Endothelial cell of umbilical vein (primary cell): ENCODE measurements around the gene PHC3. TPM values are rescaled to one million over a fixed set of nuclear protein-coding genes. Genes with fewer than 3 reads are reported as not detected.

ENCODE experiments used
- BruUV-seq: library from RNA; stranded (reverse); fragments of 400-500 nt; replicated peaks from 2 replicates; lab custom pipeline; 2021; lab: Mats Ljungman, UMichigan
- CTCF ChIA-PET: fragments of 300-600, 350-600 bp; sonication (Branson Sonifier 250); formaldehyde crosslinking; loops from one replicate; lab custom pipeline; 2021; ENCODE audit warnings: antibody characterized with exemption, inconsistent platforms; lab: Charles Lee
- POLR2A ChIA-PET: fragments of 300-600, 350-600 bp; sonication (Branson Sonifier 250); formaldehyde crosslinking; loops from one replicate; lab custom pipeline; 2021; ENCODE audit warnings: antibody characterized with exemption, inconsistent platforms; lab: Charles Lee
- DNase-seq: peaks from one replicate; pipeline ENCODE4 v3.0.0-alpha.2; 2011; ENCODE audit warnings: low read depth, low spot score
- FAIRE-seq: peaks from 2 replicates; lab custom pipeline; 2011; peaks lifted over from hg19 to GRCh38; lab: Jason Lieb, UNC
- H2AFZ ChIP-seq: 2 replicates; pipeline ENCODE4 v1.6.0; 2012; ENCODE audit warnings: low read depth, low read length, control low read depth, inconsistent platforms
- H3K27ac ChIP-seq: 2 replicates; pipeline ENCODE4 v1.5.1; 2011; ENCODE audit warnings: low read depth, mild to moderate bottlenecking, control low read depth, low read length, moderate library complexity; ENCODE audit not compliant: insufficient read depth
- H3K27me3 ChIP-seq, 2 experiments: 2 replicates each; pipeline versions ENCODE4 v1.6.0 to v1.6.1; 2011; ENCODE audit warnings: low read length in 2 of 2, mixed read lengths in 1 of 2; ENCODE audit not compliant: control insufficient read depth in 2 of 2, insufficient read depth in 2 of 2
- H3K36me3 ChIP-seq, 2 experiments: 2 replicates in 1 of 2; 3 replicates in 1 of 2; pipeline ENCODE4 v1.5.1; 2011; ENCODE audit warnings: low read length in 2 of 2, mild to moderate bottlenecking in 1 of 2, moderate library complexity in 1 of 2; ENCODE audit not compliant: control insufficient read depth in 2 of 2, insufficient read depth in 2 of 2; ENCODE audit errors: extremely low read depth in 1 of 2
- H3K4me1 ChIP-seq: 3 replicates; pipeline ENCODE4 v1.5.1; 2011; ENCODE audit warnings: mild to moderate bottlenecking, low read length; ENCODE audit not compliant: control insufficient read depth, insufficient read depth; ENCODE audit errors: extremely low read depth
- H3K4me2 ChIP-seq: 2 replicates; pipeline ENCODE4 v1.6.1; 2011; ENCODE audit warnings: low read length, control low read depth, mixed read lengths; ENCODE audit not compliant: insufficient read depth
- H3K4me3 ChIP-seq, 3 experiments: fragments of 200-600 bp in 1 of 3; sonication (generic), shearing (Covaris generic) in 1 of 3; replicated peaks in 1 of 3; 2 replicates each; pipeline ENCODE4 v1.5.1; 2011 to 2016; ENCODE audit warnings: control low read depth in 3 of 3, low read length in 3 of 3, mild to moderate bottlenecking in 2 of 3, inconsistent platforms in 1 of 3, low read depth in 1 of 3, moderate library complexity in 1 of 3; ENCODE audit not compliant: insufficient read depth in 1 of 3
- H3K79me2 ChIP-seq: 2 replicates; pipeline ENCODE4 v1.6.0; 2012; ENCODE audit warnings: low read length, inconsistent platforms; ENCODE audit not compliant: control insufficient read depth, insufficient read depth
- H3K9ac ChIP-seq: replicated peaks from 2 replicates; pipeline ENCODE3; 2011; ENCODE audit warnings: low read length, control low read depth; ENCODE audit not compliant: insufficient read depth; ENCODE audit errors: extremely low read depth
- H3K9me1 ChIP-seq: replicated peaks from 3 replicates; pipeline ENCODE4 v1.6.0; 2011; ENCODE audit warnings: mild to moderate bottlenecking, low read length; ENCODE audit not compliant: control insufficient read depth, insufficient read depth; ENCODE audit errors: extremely low read depth
- H3K9me3 ChIP-seq: replicated peaks from 2 replicates; pipeline ENCODE4 v1.5.1; 2012; ENCODE audit warnings: low read length, inconsistent platforms; ENCODE audit not compliant: control insufficient read depth, insufficient read depth
- H4K20me1 ChIP-seq: replicated peaks from 2 replicates; pipeline ENCODE3; 2011; ENCODE audit warnings: mild to moderate bottlenecking, low read length; ENCODE audit not compliant: control insufficient read depth, insufficient read depth; ENCODE audit errors: extremely low read depth
- CTCF ChIP-seq, 2 donors: IDR thresholded peaks; 1 replicate in 1 of 2; 2 replicates in 1 of 2; pipeline ENCODE4 v1.5.1; 2011; ENCODE audit warnings: low read length in 2 of 2, mild to moderate bottlenecking in 2 of 2, moderate library complexity in 2 of 2, control low read depth in 1 of 2, inconsistent platforms in 1 of 2, low read depth in 1 of 2; ENCODE audit not compliant: insufficient read depth in 1 of 2; ENCODE audit errors: extremely low read depth in 1 of 2
- EZH2 ChIP-seq: IDR thresholded peaks from 2 replicates; pipeline ENCODE4 v1.6.1; 2012; ENCODE audit warnings: borderline replicate concordance, low read depth, mild to moderate bottlenecking, moderate library complexity, low read length, inconsistent platforms; ENCODE audit not compliant: severe bottlenecking
- FOS ChIP-seq: IDR thresholded peaks from 2 replicates; pipeline ENCODE4 v1.6.1; 2011; ENCODE audit warnings: mild to moderate bottlenecking, low read length, moderate library complexity, borderline replicate concordance; ENCODE audit not compliant: insufficient read depth
- GATA2 ChIP-seq: IDR thresholded peaks from 2 replicates; pipeline ENCODE4 v1.7.0; 2011; ENCODE audit warnings: low read depth, mild to moderate bottlenecking, moderate library complexity, mixed read lengths, low read length; ENCODE audit not compliant: insufficient read length, insufficient read depth
- JUN ChIP-seq: IDR thresholded peaks from 2 replicates; pipeline ENCODE4 v1.6.1; 2011; ENCODE audit warnings: borderline replicate concordance, low read depth; ENCODE audit not compliant: insufficient read length, insufficient read depth
- MYC ChIP-seq: IDR thresholded peaks from one replicate; pipeline ENCODE4 v1.6.1; 2011; ENCODE audit warnings: mild to moderate bottlenecking, low read depth, low read length
- dilution Hi-C: fragments of 300-500 bp; cut with MboI; formaldehyde crosslinking; loops from one replicate; pipeline ENCODE4 v1.15.0; 2019; ENCODE audit warnings: low sequenced_read_pairs; ENCODE audit not compliant: extremely low pct_ligation_motif_present
- intact Hi-C: fragments of 100-400 bp; cut with micrococcal nuclease; formaldehyde crosslinking; loops from one replicate; pipeline ENCODE4 v1.10.0; 2022
- polyA plus RNA-seq, 4 experiments: library from polyadenylated mRNA; depleted of rRNA in 3 of 4; stranded (reverse) in 3 of 4; unstranded in 1 of 4; fragments of >200 nt; gene quantifications; 2 replicates each; pipeline versions ENCODE4 v1.2.1 to v1.2.3, GENCODE V29; 2011 to 2012; ENCODE audit warnings: missing spikeins in 1 of 4
- total RNA-seq: library from RNA; stranded (reverse); gene quantifications from 2 replicates; pipeline ENCODE4 v1.2.3, GENCODE V29; 2021
- TF ChIP-seq, protein P1 (sequence below): IDR thresholded peaks from 2 replicates; pipeline ENCODE4 v1.6.1; 2011; ENCODE audit not compliant: insufficient read depth, insufficient read length

The PHC3 gene
- total and polyA plus RNA-seq, 2 donors (not counting 3 experiments of a cell fraction or from before 2014, with no cell fraction given) = 35.7 to 45.8 TPM

DNA sequence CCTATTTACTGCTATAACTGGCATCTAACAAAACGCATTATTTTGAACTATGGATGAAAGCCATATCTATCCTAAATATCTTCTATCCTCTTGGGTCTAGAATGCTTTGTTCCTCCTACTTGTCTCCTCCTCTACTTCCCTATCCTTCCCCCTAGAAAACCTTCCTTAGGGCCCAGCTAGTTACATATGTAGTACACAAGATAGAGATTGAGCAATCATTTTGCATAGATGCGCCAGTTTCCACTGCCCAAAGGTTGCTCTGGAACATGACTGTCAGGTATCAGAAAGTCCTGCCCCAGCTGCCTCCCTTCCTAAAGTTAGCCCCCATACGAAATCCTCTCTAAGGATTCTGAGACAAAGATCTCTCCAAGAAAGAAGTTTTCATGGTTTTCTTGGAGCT, 88.6 kb downstream of the PHC3 start:
- FAIRE-seq (no peak), DNase-seq (no peak)
- Histone ChIP-seq H3K27ac (no peak overlapping the region), H3K9ac (no peak overlapping the region), H3K79me2 (no peaks in the 10 kb centered on the region), H3K4me3 (no peak overlapping the region), H3K9me1 (no peaks in the 10 kb centered on the region), H3K27me3 (no peaks in the 10 kb centered on the region), H2AFZ (no peak overlapping the region), H3K36me3 (peaks cover 2 to 11% of the 10 kb centered on the region in 2 experiments), H4K20me1 (no peaks in the 10 kb centered on the region), H3K4me2 (no peak overlapping the region), H3K9me3 (no peaks in the 10 kb centered on the region), H3K4me1 (no peaks in the 10 kb centered on the region)
- BruUV-seq = no TSS peak
- TF ChIP-seq EZH2 (no peak), MYC (no peak)
- intact Hi-C loops = no loop called here
- POLR2A ChIA-PET = no interaction called here
- dilution Hi-C loops = no loop called here
- CTCF ChIA-PET = interaction anchor here (1.4 to 2.2 kb wide), 3 partner anchors 11 to 14 kb away, joined by 3 to 5 read pairs (median 4); no protein-coding TSS in a partner anchor

- Histone ChIP-seq H3K36me3 (peaks cover 0 to 2% of the 10 kb centered on the region in 2 experiments), H3K4me1 (no peaks in the 10 kb centered on the region), H3K27me3 (no peaks in the 10 kb centered on the region), H3K4me3 (no peak overlapping the region), H3K79me2 (no peaks in the 10 kb centered on the region), H3K9me1 (no peaks in the 10 kb centered on the region), H4K20me1 (no peaks in the 10 kb centered on the region), H3K27ac (no peak overlapping the region), H2AFZ (no peak overlapping the region), H3K4me2 (no peak overlapping the region), H3K9me3 (no peaks in the 10 kb centered on the region), H3K9ac (no peak overlapping the region)
- intact Hi-C loops (no loop called here), dilution Hi-C loops (no loop called here)
- DNase-seq (no peak), FAIRE-seq (no peak)
- POLR2A ChIA-PET = no interaction called here
- CTCF ChIA-PET = interaction anchor here (2.1 kb wide), 1 partner anchor 10 kb away, joined by 9 read pairs; no protein-coding TSS in a partner anchor
- BruUV-seq = no TSS peak
- TF ChIP-seq FOS (no peak), EZH2 (no peak), GATA2 (no peak), MYC (no peak), JUN (no peak), CTCF (IDR thresholded peaks at IDR 0.05; ENCODE audit: extremely low read depth in 1 of 2, insufficient read depth in 1 of 2, low read depth in 1 of 2, low read length in 2 of 2) (no peak)
- TF ChIP-seq, protein P1, sequence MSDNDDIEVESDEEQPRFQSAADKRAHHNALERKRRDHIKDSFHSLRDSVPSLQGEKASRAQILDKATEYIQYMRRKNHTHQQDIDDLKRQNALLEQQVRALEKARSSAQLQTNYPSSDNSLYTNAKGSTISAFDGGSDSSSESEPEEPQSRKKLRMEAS = no peak
Observed at GRCh38 chr3:170090601-170090981, 90.9 kb downstream of the PHC3 start.
